Measurements from ENCODE around the gene MAPK8IP3.

The MAPK8IP3 gene

GRCh38 chr16:1740781-1741490 lies 34.9 kb downstream of the MAPK8IP3 start:
- DNase-seq = no peak

GRCh38 chr16:1741553-1742165 lies 35.7 kb downstream of the MAPK8IP3 start:
- DNase-seq = no peak

GRCh38 chr16:1743376-1744337 lies 37.7 kb downstream of the MAPK8IP3 start:
- no peak for DNase-seq

GRCh38 chr16:1744338-1744840 lies 38.4 kb downstream of the MAPK8IP3 start:
- DNase-seq = no peak

- DNase-seq = no peak
Observed at GRCh38 chr16:1745181-1745899, 39.3 kb downstream of the MAPK8IP3 start.

GRCh38 chr16:1745900-1746692 lies 40.1 kb downstream of the MAPK8IP3 start:
- DNase-seq = no peak

- DNase-seq = no peak
Observed at GRCh38 chr16:1746693-1747195, 40.7 kb downstream of the MAPK8IP3 start.

GRCh38 chr16:1747934-1748333 lies 41.9 kb downstream of the MAPK8IP3 start:
- DNase-seq = no peak

GRCh38 chr16:1749152-1750117 lies 43.4 kb downstream of the MAPK8IP3 start:
- no peak for DNase-seq

- no peak for DNase-seq
Observed at GRCh38 chr16:1751946-1752345, 46.0 kb downstream of the MAPK8IP3 start.

GRCh38 chr16:1752853-1753252 lies 46.9 kb downstream of the MAPK8IP3 start:
- DNase-seq = no peak

- no peak for DNase-seq
Observed at GRCh38 chr16:1754204-1754603, 48.2 kb downstream of the MAPK8IP3 start.

- no peak for DNase-seq
Observed at GRCh38 chr16:1757714-1758461, 51.9 kb downstream of the MAPK8IP3 start.

- DNase-seq = no peak
Observed at GRCh38 chr16:1758923-1759322, 52.9 kb downstream of the MAPK8IP3 start.

GRCh38 chr16:1759511-1759910 lies 53.5 kb downstream of the MAPK8IP3 start:
- no peak for DNase-seq

- DNase-seq = no peak
Observed at GRCh38 chr16:1760911-1761310, 54.9 kb downstream of the MAPK8IP3 start.

- DNase-seq = no peak
Observed at GRCh38 chr16:1761751-1762150, 55.8 kb downstream of the MAPK8IP3 start.

- DNase-seq = no peak
Observed at GRCh38 chr16:1762196-1762878, 56.3 kb downstream of the MAPK8IP3 start.

Data from activated T-cell treated with anti-CD3 and anti-CD28 coated beads, Interleukin-2, amount 50 U/mL, for 1 hour (primary cell).